Spleen (tissue), 11 donors: ENCODE data around the gene CENPT. TPM values are rescaled to one million over a fixed set of nuclear protein-coding genes. Genes with fewer than 3 reads are reported as not detected.

ENCODE experiments used
- DNase-seq: peaks from one replicate; pipeline ENCODE4 v3.0.0-alpha.2; 2020
- H3K27ac ChIP-seq, 8 donors: fragments of 200-600 bp; sonication (generic) in 7 of 8; 1 replicate in 4 of 8; 2 replicates in 4 of 8; pipeline versions ENCODE4 v1.5.0 to v1.8.0; 2016 to 2021; ENCODE audit warnings: inconsistent platforms in 4 of 8, mild to moderate bottlenecking in 4 of 8, moderate library complexity in 1 of 8
- H3K27me3 ChIP-seq, 7 donors: fragments of 200-600 bp; sonication (generic) in 6 of 7; replicated peaks in 1 of 7; 1 replicate in 4 of 7; 2 replicates in 3 of 7; pipeline versions ENCODE4 v1.5.0 to v1.8.0; 2016 to 2021; ENCODE audit warnings: inconsistent platforms in 3 of 7, mild to moderate bottlenecking in 1 of 7
- H3K36me3 ChIP-seq, 6 donors: fragments of 200-600 bp; sonication (generic) in 5 of 6; 1 replicate in 4 of 6; 2 replicates in 2 of 6; pipeline versions ENCODE4 v1.5.0 to v1.8.0; 2016 to 2021; ENCODE audit warnings: inconsistent platforms in 2 of 6
- H3K4me1 ChIP-seq, 6 donors: fragments of 200-600 bp; sonication (generic) in 5 of 6; 1 replicate in 3 of 6; 2 replicates in 3 of 6; pipeline versions ENCODE4 v1.5.0 to v1.8.0; 2016 to 2021; ENCODE audit warnings: inconsistent platforms in 3 of 6
- H3K4me3 ChIP-seq, 8 donors: fragments of 200-600 bp; sonication (generic) in 7 of 8; 1 replicate in 4 of 8; 2 replicates in 4 of 8; pipeline versions ENCODE4 v1.5.0 to v1.8.0; 2016 to 2021; ENCODE audit warnings: inconsistent platforms in 4 of 8, mild to moderate bottlenecking in 4 of 8, moderate library complexity in 2 of 8
- H3K9me3 ChIP-seq, 8 donors: fragments of 200-600 bp; sonication (generic) in 7 of 8; 1 replicate in 4 of 8; 2 replicates in 4 of 8; pipeline versions ENCODE4 v1.5.0 to v1.8.0; 2016 to 2021; ENCODE audit warnings: inconsistent platforms in 4 of 8
- POLR2A ChIP-seq, 3 donors: fragments of 450-650 bp; IDR thresholded peaks; one replicate each; pipeline ENCODE4 v1.5.1; 2017; ENCODE audit warnings: antibody characterized with exemption in 3 of 3, mild to moderate bottlenecking in 1 of 3
- POLR2AphosphoS5 ChIP-seq, 3 donors: sonication (generic); formaldehyde crosslinking; IDR thresholded peaks; one replicate each; pipeline ENCODE4 v1.5.1; 2017; ENCODE audit warnings: antibody characterized with exemption in 3 of 3
- WGBS, 5 donors: extraction: QIAGEN DNeasy Blood & Tissue Kit in 3 of 5; methylation state at CpG; one replicate each; pipeline versions ENCODE4 v1.1.5 to v1.1.7; 2013 to 2018; 5-methylcytosine and 5-hydroxymethylcytosine counted together
- intact Hi-C: fragments of 100-400 bp; cut with DNase I; formaldehyde crosslinking; loops from one replicate; pipeline ENCODE4 v1.15.0; 2023; ENCODE audit warnings: low total_unique reads
- polyA plus RNA-seq, 3 donors: library from polyadenylated mRNA; stranded (reverse); fragments of 200-250 nt; gene quantifications; one replicate each; pipeline ENCODE4 v1.2.1, GENCODE V29; 2013
- total RNA-seq, 7 donors: library from RNA; depleted of rRNA in 3 of 7; stranded (reverse); fragments of >200 nt in 3 of 7; fragmentation: NEBNext Ultra II Directional in 4 of 7; extraction: Animal tissue kit (Norgen Biotek cat#: 25700) in 4 of 7; gene quantifications; one replicate each; pipeline versions ENCODE4 v1.1.0 to v1.2.1, GENCODE V29; 2016 to 2021
- TF ChIP-seq, protein P1 (sequence below), 11 experiments: fragments of 200-600 bp in 7 of 11; fragments of 450-650 bp in 4 of 11; sonication (generic) in 4 of 11; IDR thresholded peaks in 8 of 11; conservative IDR thresholded peaks in 3 of 11; 1 replicate in 7 of 11; 2 replicates in 4 of 11; pipeline versions ENCODE4 v1.4.0 to v1.8.0; 2016 to 2021; ENCODE audit warnings: antibody characterized with exemption in 11 of 11, inconsistent platforms in 4 of 11, mild to moderate bottlenecking in 1 of 11
- donor health status: healthy with polysubstance abuse.
- donor health status: DM: no; HTN: no; CAD: no; lungs with moderate emphysema.
- donor health status: DM: no; HTN: no; CAD: no.
- donor health status: Bipolar disorder and iron deficiency.
- donor health status: healthy.
- donor health status: DM: no; HTN: no; CAD: no.
- donor health status: DM: yes; HTN: yes; CAD: no.

CENPT gene
- total and polyA plus RNA-seq, 10 donors, result 43.2 to 101 (median 53.4) TPM

DNA sequence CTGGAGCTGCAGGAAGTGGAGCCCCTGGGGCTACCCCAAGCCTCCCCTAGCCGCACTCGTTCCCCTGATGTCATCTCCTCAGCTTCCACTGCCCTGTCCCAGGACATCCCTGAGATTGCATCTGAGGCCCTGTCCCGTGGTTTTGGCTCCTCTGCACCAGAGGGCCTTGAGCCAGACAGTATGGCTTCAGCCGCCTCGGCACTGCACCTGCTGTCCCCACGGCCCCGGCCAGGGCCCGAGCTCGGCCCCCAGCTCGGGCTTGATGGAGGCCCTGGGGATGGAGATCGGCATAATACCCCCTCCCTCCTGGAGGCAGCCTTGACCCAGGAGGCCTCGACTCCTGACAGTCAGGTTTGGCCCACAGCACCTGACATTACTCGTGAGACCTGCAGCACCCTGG is 33.1 kb upstream of the CENPT start:
- Histone ChIP-seq H3K27ac (no peak overlapping the region), H3K9me3 (no peaks in the 10 kb centered on the region), H3K36me3 (peaks cover 7 to 100% (median 94%) of the 10 kb centered on the region in 6 donors), H3K4me1 (peaks cover 3 to 28% (median 14%) of the 10 kb centered on the region in 6 donors), H3K4me3 (no peak overlapping the region), H3K27me3 (no peaks in the 10 kb centered on the region)
- TF ChIP-seq POLR2A (IDR thresholded peaks at IDR 0.05) (no peak), POLR2AphosphoS5 (IDR thresholded peaks at IDR 0.05) (no peak)
- TF ChIP-seq, protein P1, sequence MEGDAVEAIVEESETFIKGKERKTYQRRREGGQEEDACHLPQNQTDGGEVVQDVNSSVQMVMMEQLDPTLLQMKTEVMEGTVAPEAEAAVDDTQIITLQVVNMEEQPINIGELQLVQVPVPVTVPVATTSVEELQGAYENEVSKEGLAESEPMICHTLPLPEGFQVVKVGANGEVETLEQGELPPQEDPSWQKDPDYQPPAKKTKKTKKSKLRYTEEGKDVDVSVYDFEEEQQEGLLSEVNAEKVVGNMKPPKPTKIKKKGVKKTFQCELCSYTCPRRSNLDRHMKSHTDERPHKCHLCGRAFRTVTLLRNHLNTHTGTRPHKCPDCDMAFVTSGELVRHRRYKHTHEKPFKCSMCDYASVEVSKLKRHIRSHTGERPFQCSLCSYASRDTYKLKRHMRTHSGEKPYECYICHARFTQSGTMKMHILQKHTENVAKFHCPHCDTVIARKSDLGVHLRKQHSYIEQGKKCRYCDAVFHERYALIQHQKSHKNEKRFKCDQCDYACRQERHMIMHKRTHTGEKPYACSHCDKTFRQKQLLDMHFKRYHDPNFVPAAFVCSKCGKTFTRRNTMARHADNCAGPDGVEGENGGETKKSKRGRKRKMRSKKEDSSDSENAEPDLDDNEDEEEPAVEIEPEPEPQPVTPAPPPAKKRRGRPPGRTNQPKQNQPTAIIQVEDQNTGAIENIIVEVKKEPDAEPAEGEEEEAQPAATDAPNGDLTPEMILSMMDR (IDR thresholded peaks at IDR 0.05 in 8 of 11, conservative IDR thresholded peaks at IDR 0.05 in 3 of 11), result no peak
- no peak for DNase-seq
- 93 to 96% (median 94%) methylated on average over 13 of the region's 13 CpGs for whole genome bisulfite sequencing, 5 donors
- intact Hi-C loops, result no loop called here

DNA sequence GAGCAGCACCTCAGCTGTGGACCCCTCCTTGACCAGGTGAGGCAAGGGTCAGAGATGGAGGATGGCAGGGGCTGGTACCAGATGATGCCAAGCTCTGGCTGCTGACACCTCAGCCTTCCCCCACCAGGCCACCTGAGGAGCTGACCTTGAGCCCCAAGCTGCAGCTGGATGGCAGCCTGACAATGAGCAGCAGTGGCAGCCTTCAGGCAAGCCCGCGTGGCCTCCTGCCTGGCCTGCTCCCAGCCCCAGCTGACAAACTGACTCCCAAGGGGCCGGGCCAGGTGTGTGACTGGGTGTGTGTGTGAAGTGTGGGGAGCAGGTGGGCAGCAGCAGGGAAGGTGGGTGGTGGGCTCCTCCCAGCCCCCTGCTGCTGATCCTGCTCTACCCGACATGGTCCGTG is 32.4 kb upstream of the CENPT start:
- peaks cover 7 to 96% (median 87%) of the 10 kb centered on the region in 6 donors for H3K36me3 ChIP-seq
- WGBS, 5 donors, result 85 to 95% (median 90%) methylated on average over 3 to 5 of the region's 5 CpGs
- TF ChIP-seq POLR2AphosphoS5 (IDR thresholded peaks at IDR 0.05) (peak in 1 of 3 donors; percentile 31), POLR2A (IDR thresholded peaks at IDR 0.05) (no peak)
- TF ChIP-seq, protein P1 (IDR thresholded peaks at IDR 0.05 in 8 of 11, conservative IDR thresholded peaks at IDR 0.05 in 3 of 11), result no peak
- H3K9me3 ChIP-seq, result no peaks in the 10 kb centered on the region
- no peak overlapping the region for H3K27ac ChIP-seq
- DNase-seq, result no peak
- H3K27me3 ChIP-seq, result no peaks in the 10 kb centered on the region
- intact Hi-C loops, result no loop called here
- peaks cover 8 to 35% (median 20%) of the 10 kb centered on the region in 6 donors for H3K4me1 ChIP-seq
- no peak overlapping the region for H3K4me3 ChIP-seq

DNA sequence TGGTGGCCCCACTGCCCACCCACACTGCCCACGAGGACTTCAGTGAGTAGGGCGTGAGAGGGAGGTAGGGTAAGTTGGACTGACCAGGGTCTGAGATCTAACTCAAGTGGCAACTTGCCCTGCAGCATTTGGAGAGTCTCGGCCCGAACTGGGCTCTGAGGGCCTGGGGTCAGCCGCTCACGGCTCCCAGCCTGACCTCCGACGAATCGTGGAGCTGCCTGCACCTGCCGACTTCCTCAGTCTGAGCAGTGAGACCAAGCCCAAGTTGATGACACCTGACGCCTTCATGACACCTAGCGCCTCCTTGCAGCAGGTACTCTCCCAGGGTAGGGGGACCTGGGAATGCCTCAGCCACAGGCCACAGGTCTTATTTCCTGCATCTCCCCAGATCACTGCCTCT is 32.0 kb upstream of the CENPT start:
- intact Hi-C loops, result no loop called here
- no peak overlapping the region for H3K4me3 ChIP-seq
- H3K27ac ChIP-seq, result no peak overlapping the region
- no peaks in the 10 kb centered on the region for H3K9me3 ChIP-seq
- H3K36me3 ChIP-seq, result peaks cover 7 to 91% (median 84%) of the 10 kb centered on the region in 6 donors
- WGBS, 5 donors, result 95 to 97% (median 96%) methylated on average over 9 to 12 of the region's 12 CpGs
- TF ChIP-seq POLR2AphosphoS5 (IDR thresholded peaks at IDR 0.05), result no peak
- TF ChIP-seq, protein P1 (IDR thresholded peaks at IDR 0.05 in 8 of 11, conservative IDR thresholded peaks at IDR 0.05 in 3 of 11), result no peak
- no peak for TF ChIP-seq POLR2A (IDR thresholded peaks at IDR 0.05)
- DNase-seq, result no peak
- H3K4me1 ChIP-seq, result peaks cover 13 to 39% (median 24%) of the 10 kb centered on the region in 6 donors
- H3K27me3 ChIP-seq, result no peaks in the 10 kb centered on the region

DNA sequence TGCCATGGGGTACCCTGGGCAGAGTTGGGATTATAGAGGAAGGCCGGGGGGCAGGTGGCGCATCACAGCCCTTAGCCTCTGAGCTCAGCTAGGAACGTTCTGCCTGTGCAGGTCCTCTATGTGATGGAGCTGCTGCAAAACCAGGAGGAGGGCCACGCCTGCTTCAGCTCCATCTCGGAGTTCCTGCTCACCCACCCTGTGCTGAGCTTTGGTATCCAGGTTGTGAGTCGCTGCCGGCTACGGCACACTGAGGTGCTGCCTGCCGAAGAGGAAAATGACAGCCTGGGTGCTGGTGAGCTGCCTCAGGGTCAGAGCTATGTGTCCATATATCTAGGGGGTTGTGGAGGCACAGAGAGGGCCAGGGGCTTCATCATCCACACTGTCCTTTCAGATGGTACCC is 31.4 kb upstream of the CENPT start:
- WGBS, 5 donors, result 95 to 100% (median 97%) methylated on average over 5 to 9 of the region's 9 CpGs
- H3K9me3 ChIP-seq, result no peaks in the 10 kb centered on the region
- peaks cover 7 to 85% (median 78%) of the 10 kb centered on the region in 6 donors for H3K36me3 ChIP-seq
- H3K27ac ChIP-seq, result no peak overlapping the region
- H3K27me3 ChIP-seq, result no peaks in the 10 kb centered on the region
- intact Hi-C loops, result no loop called here
- TF ChIP-seq, protein P1 (IDR thresholded peaks at IDR 0.05 in 8 of 11, conservative IDR thresholded peaks at IDR 0.05 in 3 of 11), result no peak
- TF ChIP-seq POLR2AphosphoS5 (IDR thresholded peaks at IDR 0.05) (no peak), POLR2A (IDR thresholded peaks at IDR 0.05) (no peak)
- peaks cover 19 to 41% (median 29%) of the 10 kb centered on the region in 6 donors for H3K4me1 ChIP-seq
- no peak for DNase-seq
- no peak overlapping the region for H3K4me3 ChIP-seq
